Type B pancreatic cell (in vitro differentiated cells): ENCODE data around the gene SFRP5. TPM values are rescaled to one million over a fixed set of nuclear protein-coding genes. Genes with fewer than 3 reads are reported as not detected.

Experiments used
- DNase-seq: peaks from one replicate; pipeline ENCODE4 v3.0.0; 2021; ENCODE audit warnings: mixed read lengths; ENCODE audit not compliant: unreplicated experiment; ENCODE audit errors: extremely low spot score
- H3K27ac Mint-ChIP-seq: 2 replicates; pipeline ENCODE4 v1.8.0; 2021; ENCODE audit warnings: mild to moderate bottlenecking, mixed read lengths
- H3K27me3 Mint-ChIP-seq: 2 replicates; pipeline ENCODE4 v1.8.0; 2021; ENCODE audit warnings: mixed read lengths
- H3K36me3 Mint-ChIP-seq: 2 replicates; pipeline ENCODE4 v1.8.0; 2021; ENCODE audit warnings: mixed read lengths
- H3K4me1 Mint-ChIP-seq: one replicate; pipeline ENCODE4 v1.8.0; 2021; ENCODE audit warnings: mixed read lengths; ENCODE audit not compliant: unreplicated experiment
- H3K4me3 Mint-ChIP-seq: 2 replicates; pipeline ENCODE4 v1.8.0; 2021; ENCODE audit warnings: mild to moderate bottlenecking, mixed read lengths
- H3K9me3 Mint-ChIP-seq: 2 replicates; pipeline ENCODE4 v1.8.0; 2021; ENCODE audit warnings: mixed read lengths
- CTCF ChIP-seq: fragments of 200-600 bp; sonication (generic); conservative IDR thresholded peaks from 2 replicates; pipeline ENCODE4 v1.5.0; 2021; ENCODE audit warnings: antibody characterized with exemption, mild to moderate bottlenecking
- total RNA-seq: library from RNA; stranded (reverse); gene quantifications from 2 replicates; pipeline ENCODE4 v1.2.1, GENCODE V29; 2021; ENCODE audit warnings: low replicate concordance

SFRP5 gene
- total RNA-seq, 1 donor from 2014 or later = 5.7 TPM

- no peak for DNase-seq
- H3K9me3 Mint-ChIP-seq = no peaks in the 10 kb centered on the region
- no peak overlapping the region for H3K4me3 Mint-ChIP-seq
- H3K36me3 Mint-ChIP-seq = peaks cover 3% of the 10 kb centered on the region
- no peak for TF ChIP-seq CTCF
- H3K27me3 Mint-ChIP-seq = peaks cover 75% of the 10 kb centered on the region
- peaks cover 10% of the 10 kb centered on the region for H3K4me1 Mint-ChIP-seq
- H3K27ac Mint-ChIP-seq = no peak overlapping the region
Observed at GRCh38 chr10:97773096-97773495, 1.3 kb upstream of the SFRP5 start.

GRCh38 chr10:97771055-97771891, 526 bp downstream of the SFRP5 start:
- no peak for TF ChIP-seq CTCF
- H3K27ac Mint-ChIP-seq = no peak overlapping the region

GRCh38 chr10:97770255-97770654, 1.5 kb downstream of the SFRP5 start:
- Mint-ChIP-seq H3K4me1 (peaks cover 10% of the 10 kb centered on the region), H3K36me3 (peaks cover 8% of the 10 kb centered on the region)
- TF ChIP-seq CTCF = no peak

More at GRCh38 chr10:97771055-97771891, 526 bp downstream of the SFRP5 start:
- H3K27me3 Mint-ChIP-seq = peaks cover 81% of the 10 kb centered on the region
- no peak for DNase-seq
- peak overlapping the region; percentile 84 for H3K4me3 Mint-ChIP-seq
- H3K9me3 Mint-ChIP-seq = no peaks in the 10 kb centered on the region
- H3K36me3 Mint-ChIP-seq = peaks cover 8% of the 10 kb centered on the region
- H3K4me1 Mint-ChIP-seq = peaks cover 10% of the 10 kb centered on the region

GRCh38 chr10:97768322-97769315, 3.2 kb downstream of the SFRP5 start:
- Mint-ChIP-seq H3K36me3 (peaks cover 12% of the 10 kb centered on the region), H3K9me3 (no peaks in the 10 kb centered on the region), H3K27ac (no peak overlapping the region), H3K27me3 (peaks cover 61% of the 10 kb centered on the region), H3K4me3 (no peak overlapping the region), H3K4me1 (peaks cover 17% of the 10 kb centered on the region)
- DNase-seq = no peak
- no peak for TF ChIP-seq CTCF

More at GRCh38 chr10:97770255-97770654, 1.5 kb downstream of the SFRP5 start:
- no peak overlapping the region for H3K27ac Mint-ChIP-seq
- no peaks in the 10 kb centered on the region for H3K9me3 Mint-ChIP-seq
- H3K27me3 Mint-ChIP-seq = peaks cover 72% of the 10 kb centered on the region
- peak overlapping the region; percentile 84 for H3K4me3 Mint-ChIP-seq
- no peak for DNase-seq

GRCh38 chr10:97766996-97767924, 4.5 kb downstream of the SFRP5 start:
- Mint-ChIP-seq H3K36me3 (peaks cover 12% of the 10 kb centered on the region), H3K27me3 (peaks cover 47% of the 10 kb centered on the region), H3K9me3 (no peaks in the 10 kb centered on the region), H3K4me3 (no peak overlapping the region), H3K27ac (no peak overlapping the region), H3K4me1 (peaks cover 13% of the 10 kb centered on the region)
- no peak for DNase-seq
- TF ChIP-seq CTCF = no peak
